H9 (cell line): ENCODE results near the gene CFAP97D2. TPM values are rescaled to one million over a fixed set of nuclear protein-coding genes. Genes with fewer than 3 reads are reported as not detected.

ENCODE experiments used
- DNase-seq: peaks from one replicate; pipeline ENCODE4 v3.0.0-alpha.2; 2017
- H2AFZ ChIP-seq: one replicate; pipeline ENCODE4 v1.6.1; 2013; ENCODE audit warnings: mild to moderate bottlenecking, low read length, control low read depth, moderate library complexity
- H2AK5ac ChIP-seq: 2 replicates; pipeline ENCODE4 v1.6.1; 2013; ENCODE audit warnings: low read length, control low read depth, mixed read lengths; ENCODE audit not compliant: insufficient read length
- H2BK120ac ChIP-seq: one replicate; pipeline ENCODE4 v1.6.1; 2013; ENCODE audit warnings: low read depth, mild to moderate bottlenecking, low read length, control low read depth, inconsistent platforms; ENCODE audit not compliant: poor library complexity, severe bottlenecking
- H2BK12ac ChIP-seq: 2 replicates; pipeline ENCODE4 v1.6.1; 2013; ENCODE audit warnings: low read length, control low read depth, mixed read lengths, low read depth; ENCODE audit not compliant: insufficient read length
- H2BK15ac ChIP-seq: 2 replicates; pipeline ENCODE4 v1.6.1; 2013; ENCODE audit warnings: low read depth, low read length, control low read depth
- H2BK20ac ChIP-seq: one replicate; pipeline ENCODE4 v1.6.1; 2013; ENCODE audit warnings: low read depth, mild to moderate bottlenecking, low read length, control low read depth, inconsistent platforms; ENCODE audit not compliant: poor library complexity, severe bottlenecking
- H2BK5ac ChIP-seq: 2 replicates; pipeline ENCODE4 v1.6.1; 2013; ENCODE audit warnings: low read length, control low read depth, mixed read lengths; ENCODE audit not compliant: insufficient read length
- H3K14ac ChIP-seq: 2 replicates; pipeline ENCODE4 v1.6.1; 2013; ENCODE audit warnings: low read length, control low read depth; ENCODE audit not compliant: insufficient read depth
- H3K18ac ChIP-seq: 2 replicates; pipeline ENCODE4 v1.6.1; 2013; ENCODE audit warnings: low read depth, mild to moderate bottlenecking, mixed read lengths, low read length, control low read depth; ENCODE audit not compliant: insufficient read length
- H3K23ac ChIP-seq: 2 replicates; pipeline ENCODE4 v1.6.1; 2013; ENCODE audit warnings: low read length, control low read depth, mixed read lengths, low read depth; ENCODE audit not compliant: insufficient read length
- H3K23me2 ChIP-seq: 2 replicates; pipeline ENCODE4 v1.6.1; 2013; ENCODE audit warnings: low read depth, mild to moderate bottlenecking, mixed read lengths, low read length, control low read depth; ENCODE audit not compliant: insufficient read length, poor library complexity, severe bottlenecking
- H3K27ac ChIP-seq: 2 replicates; pipeline ENCODE4 v1.5.1; 2013; ENCODE audit warnings: low read length, control low read depth, mixed read lengths, low read depth; ENCODE audit not compliant: insufficient read length
- H3K27me3 ChIP-seq: 2 replicates; pipeline ENCODE4 v1.6.1; 2013; ENCODE audit warnings: low read length, control low read depth, inconsistent platforms; ENCODE audit not compliant: insufficient read depth
- H3K4ac ChIP-seq: 2 replicates; pipeline ENCODE4 v1.6.1; 2013; ENCODE audit warnings: low read depth, mild to moderate bottlenecking, control low read depth, inconsistent platforms, low read length, moderate library complexity
- H3K4me1 ChIP-seq: 2 replicates; pipeline ENCODE4 v1.6.1; 2013; ENCODE audit warnings: low read length, control low read depth, inconsistent platforms; ENCODE audit not compliant: insufficient read depth
- H3K4me2 ChIP-seq: 2 replicates; pipeline ENCODE4 v1.6.1; 2013; ENCODE audit warnings: low read length, control low read depth, mixed read lengths; ENCODE audit not compliant: insufficient read length, insufficient read depth
- H3K56ac ChIP-seq: 2 replicates; pipeline ENCODE4 v1.6.1; 2013; ENCODE audit warnings: low read depth, mild to moderate bottlenecking, mixed read lengths, low read length, control low read depth; ENCODE audit not compliant: insufficient read length
- H3K79me1 ChIP-seq: 2 replicates; pipeline ENCODE4 v1.6.1; 2013; ENCODE audit warnings: low read depth, mild to moderate bottlenecking, moderate library complexity, low read length, control low read depth, inconsistent platforms; ENCODE audit not compliant: insufficient read depth, poor library complexity, severe bottlenecking
- H3K79me2 ChIP-seq: 2 replicates; pipeline ENCODE4 v1.6.1; 2013; ENCODE audit warnings: low read length, control low read depth, inconsistent platforms; ENCODE audit not compliant: insufficient read depth
- H3K9ac ChIP-seq: 2 replicates; pipeline ENCODE4 v1.6.1; 2013; ENCODE audit warnings: low read length, control low read depth, mixed read lengths; ENCODE audit not compliant: insufficient read length; ENCODE audit errors: extremely low read depth
- H3K9me3 ChIP-seq: one replicate; pipeline ENCODE4 v1.6.1; 2013; ENCODE audit warnings: low read depth, low read length, inconsistent platforms; ENCODE audit not compliant: control insufficient read depth
- H3T11ph ChIP-seq: one replicate; pipeline ENCODE4 v1.6.1; 2013; ENCODE audit warnings: mild to moderate bottlenecking, low read length, control low read depth, inconsistent platforms
- H4K20me1 ChIP-seq: one replicate; pipeline ENCODE4 v1.6.1; 2013; ENCODE audit not compliant: control insufficient read depth, insufficient read length, insufficient read depth
- H4K5ac ChIP-seq: 2 replicates; pipeline ENCODE4 v1.6.1; 2013; ENCODE audit warnings: low read depth, mild to moderate bottlenecking, mixed read lengths, low read length, control low read depth; ENCODE audit not compliant: insufficient read length
- H4K8ac ChIP-seq: replicated peaks from 2 replicates; pipeline ENCODE4 v1.6.1; 2013; ENCODE audit warnings: low read length, control low read depth, mixed read lengths, low read depth; ENCODE audit not compliant: insufficient read length
- H4K91ac ChIP-seq: 2 replicates; pipeline ENCODE4 v1.6.1; 2013; ENCODE audit warnings: low read depth, mild to moderate bottlenecking, moderate library complexity, mixed read lengths, low read length, control low read depth; ENCODE audit not compliant: insufficient read length
- H3K27ac Mint-ChIP-seq, 3 experiments: 2 replicates in 2 of 3; 3 replicates in 1 of 3; pipeline ENCODE4 v1.8.0; 2020 to 2021; ENCODE audit warnings: mixed read lengths in 3 of 3, mild to moderate bottlenecking in 1 of 3, moderate library complexity in 1 of 3
- H3K27me3 Mint-ChIP-seq: 2 replicates; pipeline ENCODE4 v1.8.0; 2021; ENCODE audit warnings: low read depth, mild to moderate bottlenecking, moderate library complexity, mixed read lengths
- H3K36me3 Mint-ChIP-seq, 3 experiments: 2 replicates in 2 of 3; 3 replicates in 1 of 3; pipeline ENCODE4 v1.8.0; 2020 to 2021; ENCODE audit warnings: low read depth in 3 of 3, mixed read lengths in 3 of 3; ENCODE audit not compliant: insufficient read depth in 1 of 3
- H3K4me1 Mint-ChIP-seq, 2 experiments: 2 replicates each; pipeline ENCODE4 v1.8.0; 2020; ENCODE audit warnings: mixed read lengths in 2 of 2
- H3K4me3 Mint-ChIP-seq, 2 experiments: 2 replicates in 1 of 2; 3 replicates in 1 of 2; pipeline ENCODE4 v1.8.0; 2020 to 2021; ENCODE audit warnings: mild to moderate bottlenecking in 2 of 2, mixed read lengths in 2 of 2, moderate library complexity in 1 of 2
- H3K9me3 Mint-ChIP-seq, 2 experiments: 2 replicates in 1 of 2; 3 replicates in 1 of 2; pipeline ENCODE4 v1.8.0; 2020; ENCODE audit warnings: mild to moderate bottlenecking in 2 of 2, mixed read lengths in 2 of 2, moderate library complexity in 1 of 2
- CTCF ChIP-seq: fragments of 200-600 bp; sonication (generic); conservative IDR thresholded peaks from 3 replicates; pipeline ENCODE4 v1.8.0; 2021; ENCODE audit warnings: antibody characterized with exemption, mild to moderate bottlenecking
- WGBS: extraction: QIAGEN DNeasy Blood & Tissue Kit; methylation state at CpG from one replicate; pipeline ENCODE4 v1.1.7; 2013; ENCODE audit warnings: missing lambda C conversion rate, low lambda C conversion rate, mixed read lengths; ENCODE audit not compliant: insufficient read length; ENCODE audit errors: extremely low coverage; 5-methylcytosine and 5-hydroxymethylcytosine counted together
- total RNA-seq: library from RNA; stranded (reverse); gene quantifications from 2 replicates; pipeline ENCODE4 v1.2.1, GENCODE V29; 2021

CFAP97D2 gene
- total RNA-seq, 1 experiment from 2014 or later: not detected

GRCh38 chr13:114164681-114165429 lies 14.2 kb upstream of the CFAP97D2 start:
- no CpG with 5 or more reads among the region's 26 CpGs for WGBS
- Histone ChIP-seq H2BK20ac (no peak overlapping the region), H3K18ac (no peak overlapping the region), H3K4ac (no peak overlapping the region), H2AK5ac (no peak overlapping the region), H3K79me2 (no peaks in the 10 kb centered on the region), H3K27me3 (no peaks in the 10 kb centered on the region), H3K56ac (no peak overlapping the region), H3K27ac (no peak overlapping the region), H3K23me2 (no peaks in the 10 kb centered on the region), H3T11ph (no peak overlapping the region), H3K9ac (no peak overlapping the region), H4K20me1 (no peaks in the 10 kb centered on the region), H3K4me1 (no peaks in the 10 kb centered on the region), H2BK120ac (no peak overlapping the region), H3K79me1 (no peaks in the 10 kb centered on the region), H3K23ac (no peak overlapping the region), H4K8ac (no peak overlapping the region), H4K91ac (no peak overlapping the region), H3K14ac (no peak overlapping the region), H2BK15ac (no peak overlapping the region), H3K4me2 (no peak overlapping the region), H2BK5ac (no peak overlapping the region), H2BK12ac (no peak overlapping the region), H4K5ac (no peak overlapping the region), H2AFZ (no peak overlapping the region), H3K9me3 (no peaks in the 10 kb centered on the region)
- no peak overlapping the region for H3K27ac Mint-ChIP-seq
- H3K9me3 Mint-ChIP-seq: no peaks in the 10 kb centered on the region
- no peak for DNase-seq
- peaks cover 0 to 8% of the 10 kb centered on the region in 2 experiments; a peak in 3 of 4 replicates for H3K4me1 Mint-ChIP-seq
- H3K4me3 Mint-ChIP-seq: no peak overlapping the region
- no peaks in the 10 kb centered on the region for H3K36me3 Mint-ChIP-seq
- no peak for TF ChIP-seq CTCF
- peaks cover 29% of the 10 kb centered on the region for H3K27me3 Mint-ChIP-seq
